GM19463 (cell line): ENCODE results near the gene PTGR2.
A peak's percentile ranks its signal among the peaks of the same experiment; 100 is the strongest.
"Not testable (repeated sequence)": the region's sequence is repeated elsewhere in the genome, so short reads cannot be mapped to it uniquely, and the experiment has no call there.

Experiments
- ATAC-seq: cut with Tn5 transposase; IDR thresholded peaks from one replicate; pipeline ENCODE4 v1.9.1; 2021; ENCODE audit warnings: mild to moderate bottlenecking, moderate library complexity; ENCODE audit not compliant: unreplicated experiment

The PTGR2 gene

GRCh38 chr14:73886449-73887317, 35.1 kb downstream of the PTGR2 start, which contains the start of gene ZNF410:
ZNF410 (plus strand) TSS chr14:73886859; CDS start chr14:73892176, 5,317 bp downstream.
- peak; percentile 97 for ATAC-seq

DNA sequence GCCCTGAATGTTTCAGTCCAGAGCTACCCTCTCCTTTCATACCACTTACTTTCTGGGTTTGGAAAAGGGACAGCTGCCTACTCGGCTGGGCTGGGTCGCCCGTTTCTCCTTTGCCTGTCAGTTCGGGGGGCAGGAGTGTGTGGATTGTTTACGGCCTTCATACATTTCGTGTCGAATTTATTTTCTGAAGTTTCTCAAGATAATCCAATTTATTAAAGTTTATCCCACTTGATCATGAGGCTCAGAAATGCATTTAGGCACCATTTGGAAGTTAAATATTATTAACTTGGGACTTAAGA, 35.6 kb downstream of the PTGR2 start:
- ATAC-seq = no peak

GRCh38 chr14:73887694-73888459, 36.2 kb downstream of the PTGR2 start:
- ATAC-seq = no peak

GRCh38 chr14:73888460-73888725, 36.8 kb downstream of the PTGR2 start:
- no peak for ATAC-seq

- no peak for ATAC-seq
Measured at GRCh38 chr14:73888971-73889370, 37.3 kb downstream of the PTGR2 start.

DNA sequence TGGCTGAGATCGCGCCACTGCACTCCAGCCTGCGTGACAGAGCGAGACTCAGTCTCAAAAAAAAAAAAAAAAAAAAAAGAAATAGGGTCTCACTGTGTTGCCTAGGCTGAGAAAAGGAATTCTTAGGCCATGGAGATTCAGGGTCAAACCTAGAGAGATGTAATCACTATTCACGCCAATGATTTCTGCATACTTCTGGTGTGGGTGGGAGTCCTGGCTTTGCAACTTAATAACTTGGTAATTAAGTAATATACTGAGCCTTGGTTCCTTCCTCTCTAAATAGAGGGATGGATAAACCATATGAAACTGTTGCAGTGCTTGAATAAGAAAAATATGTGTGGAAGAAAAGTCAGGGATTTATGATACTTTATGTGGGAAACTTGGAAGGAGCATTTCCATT, 37.7 kb downstream of the PTGR2 start:
- no peak for ATAC-seq

DNA sequence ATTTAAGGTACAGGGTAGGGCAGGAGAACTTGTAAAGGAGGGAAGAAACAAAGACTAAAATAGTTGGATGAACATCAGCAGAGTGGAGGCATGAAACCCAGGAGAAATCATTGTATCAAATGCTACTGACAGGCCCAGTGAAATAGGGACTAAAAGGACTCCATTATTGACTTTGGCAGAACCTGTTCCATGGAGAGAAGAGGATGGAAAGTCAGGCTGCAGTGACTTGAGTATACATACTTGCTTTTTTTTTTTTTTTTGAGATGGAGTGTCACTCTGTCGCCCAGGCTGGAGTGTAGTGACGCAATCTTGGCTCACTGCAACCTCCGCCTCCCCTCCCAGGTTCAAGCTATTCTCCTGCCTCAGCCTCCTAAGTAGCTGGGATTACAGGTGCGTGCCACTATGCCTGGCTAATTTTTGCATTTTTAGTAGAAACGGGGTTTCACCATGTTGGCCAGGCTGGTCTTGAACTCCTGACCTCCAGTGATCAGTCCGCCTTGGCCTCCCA, 42.6 kb downstream of the PTGR2 start:
- not testable (repeated sequence) for ATAC-seq

GRCh38 chr14:73895939-73896338, 44.3 kb downstream of the PTGR2 start:
- ATAC-seq = no peak

- ATAC-seq = no peak
Measured at GRCh38 chr14:73896521-73896920, 44.9 kb downstream of the PTGR2 start.

GRCh38 chr14:73903028-73903427, 51.4 kb downstream of the PTGR2 start:
- no peak for ATAC-seq

DNA sequence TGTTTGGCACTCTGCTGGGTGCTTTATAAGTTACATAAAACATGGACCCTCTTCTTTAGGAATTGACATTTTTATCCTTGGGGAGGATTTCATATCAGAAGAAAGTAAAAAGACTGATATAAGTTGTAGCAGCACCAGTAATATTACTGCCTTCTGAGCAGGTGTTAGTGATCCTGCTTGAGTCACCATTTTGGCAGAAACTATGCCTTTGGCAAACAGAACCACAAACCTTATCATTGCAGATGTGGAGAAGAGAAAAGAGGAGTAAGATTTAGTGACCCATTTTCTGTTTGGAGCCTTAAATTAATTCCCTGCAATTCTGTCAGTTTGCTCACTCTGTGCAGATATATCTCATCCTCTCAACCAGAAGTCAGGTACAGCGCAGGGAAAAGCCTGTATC, 58.0 kb downstream of the PTGR2 start:
- no peak for ATAC-seq

DNA sequence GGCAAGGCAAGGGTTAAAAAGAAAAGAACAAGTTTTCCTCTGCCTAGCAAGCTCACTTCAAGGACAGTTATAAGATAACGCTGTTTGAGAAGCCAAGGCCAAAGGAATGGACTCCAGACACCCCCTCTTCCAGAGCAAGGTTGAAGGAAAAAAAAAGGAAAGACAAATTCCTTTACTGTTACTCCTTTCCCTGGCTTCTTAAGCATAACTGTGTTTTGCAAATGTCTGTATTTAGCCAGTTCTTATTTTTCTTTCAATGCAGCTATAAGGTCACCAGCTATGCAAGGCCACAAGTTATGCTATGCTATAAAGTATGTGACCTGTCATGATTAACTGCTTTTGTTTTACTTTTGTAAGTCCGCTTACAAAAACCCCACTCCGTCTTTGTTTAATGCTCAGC, 61.6 kb downstream of the PTGR2 start:
- no peak for ATAC-seq

- no peak for ATAC-seq
Measured at GRCh38 chr14:73916324-73916723, 64.7 kb downstream of the PTGR2 start.

DNA sequence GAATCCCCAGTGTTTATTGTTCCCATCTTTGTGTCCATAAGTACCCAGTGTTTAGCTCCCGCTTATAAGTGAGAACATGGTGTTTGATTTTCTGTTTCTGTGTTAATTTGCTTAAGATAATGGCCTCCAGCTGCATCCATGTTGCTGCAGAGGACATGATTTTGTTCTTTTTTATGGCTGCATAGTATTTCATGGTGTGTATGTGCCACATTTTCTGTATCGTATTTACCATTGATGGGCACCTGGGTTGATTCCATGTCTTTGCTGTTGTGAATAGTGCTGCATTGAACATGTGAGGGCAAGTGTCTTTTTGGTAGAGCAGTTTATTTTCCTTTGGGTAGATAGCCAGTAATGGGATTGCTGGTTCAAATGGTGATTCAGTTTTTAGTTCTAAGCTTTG, 67.8 kb downstream of the PTGR2 start:
- ATAC-seq = not testable (repeated sequence)

DNA sequence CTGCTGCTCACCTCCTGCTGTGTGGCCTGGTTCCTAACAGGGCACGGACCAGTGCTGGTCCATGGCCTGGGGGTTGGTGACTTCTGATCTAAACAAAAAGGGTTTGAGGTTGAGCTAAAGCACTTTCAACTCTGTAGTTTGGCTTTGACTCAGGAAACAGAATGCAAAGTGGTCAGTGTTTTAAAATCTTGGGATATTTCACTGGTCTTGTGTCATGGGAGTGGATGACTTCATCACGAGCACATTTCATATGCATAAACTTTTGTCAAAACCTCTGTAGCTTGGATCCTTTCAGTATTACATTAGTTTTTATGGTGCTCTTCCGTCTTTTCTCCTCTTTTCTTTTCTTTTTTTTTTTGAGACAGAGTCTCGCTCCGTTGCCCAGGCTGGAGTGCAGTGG, 72.7 kb downstream of the PTGR2 start:
- no peak for ATAC-seq
